ENCODE data around the gene ETDC. TPM values are rescaled to one million over a fixed set of nuclear protein-coding genes. Genes with fewer than 3 reads are reported as not detected.

ETDC gene
- total RNA-seq, 1 experiment from 2014 or later, result not detected

DNA sequence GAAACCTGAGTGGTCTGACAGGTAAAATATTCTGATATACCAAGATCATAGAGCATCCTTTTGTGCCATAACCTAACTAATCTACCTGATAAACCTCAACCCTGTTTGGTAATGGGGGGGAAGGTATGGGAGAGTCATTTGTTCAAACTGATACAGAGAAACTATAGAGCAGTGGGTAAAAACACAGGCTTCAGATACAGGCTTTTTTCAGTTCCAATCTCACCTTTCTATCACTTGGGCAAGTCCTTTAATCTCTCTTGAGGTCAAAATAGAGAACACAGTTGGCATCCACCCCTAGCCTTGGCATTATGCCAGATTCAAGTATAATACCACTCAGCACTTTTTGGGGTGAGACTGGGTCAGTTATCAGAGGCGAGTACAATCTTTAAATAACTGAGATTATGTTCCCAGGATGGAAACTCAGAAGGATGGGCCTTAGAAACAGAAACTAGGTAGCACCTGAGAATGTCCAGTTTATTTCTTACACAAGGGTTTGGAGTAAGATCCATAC is 880 bp upstream of the ETDC start:
- intact Hi-C loops (cut with micrococcal nuclease; ENCODE audit: unreplicated experiment), result no loop called here
- CTCF ChIA-PET, result no interaction called here

DNA sequence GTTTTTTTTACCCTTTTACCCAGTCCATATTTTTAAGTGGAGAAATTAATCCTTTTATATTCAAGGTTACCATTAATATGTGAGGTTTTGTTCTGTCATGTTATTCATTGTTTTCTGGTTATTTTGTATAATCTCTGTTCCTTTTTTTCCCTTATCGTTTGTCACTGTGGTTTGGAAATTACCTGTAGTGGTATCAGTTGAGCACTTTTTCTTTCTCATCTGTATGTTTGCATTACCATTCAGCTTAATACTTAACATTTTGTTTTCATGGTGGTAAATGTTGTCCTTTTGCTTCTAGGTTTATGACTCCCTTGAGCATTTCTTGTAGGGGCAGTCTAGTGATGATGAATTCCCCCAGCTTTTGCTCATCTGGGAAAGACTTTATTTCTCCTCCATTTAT is 6.6 kb downstream of the ETDC start:
- no peak for DNase-seq (ENCODE audit: low read depth, low spot score)
- ChIA-PET POLR2A (no interaction called here), CTCF (interaction anchor here (0.6 kb wide), 1 partner anchor 398 kb away, joined by 3 read pairs; no protein-coding TSS in a partner anchor)
- BruUV-seq (replicated peaks), result no TSS peak
- Histone ChIP-seq H3K9me3 (ENCODE audit: control insufficient read depth, insufficient read depth, low read depth, low read length) (peaks cover 28% of the 10 kb centered on the region; the same call in 1 of the 2 replicates), H3K4me3 (ENCODE audit: low read depth in 2 of 2, low read length in 2 of 2) (no peak overlapping the region), H3K4me1 (ENCODE audit: control insufficient read depth, insufficient read depth, low read length) (no peaks in the 10 kb centered on the region), H3K27ac (ENCODE audit: low read length) (no peak overlapping the region), H3K27me3 (ENCODE audit: control insufficient read depth, insufficient read depth, low read length) (no peaks in the 10 kb centered on the region), H3K36me3 (ENCODE audit: control insufficient read depth, insufficient read depth, low read length) (no peaks in the 10 kb centered on the region)
- in situ Hi-C loops (cut with HindIII; ENCODE audit: low pct_unique_long_range_greater_than_20kb, low sequenced_read_pairs), result no loop called here
- TF ChIP-seq POLR2AphosphoS5 (IDR thresholded peaks at IDR 0.05; ENCODE audit: low read depth, low read length) (no peak), SIN3A (IDR thresholded peaks at IDR 0.05; ENCODE audit: borderline replicate concordance, insufficient read depth, low read depth, low read length) (no peak), TCF7L2 (IDR thresholded peaks at IDR 0.05; ENCODE audit: low read depth, low read length) (no peak)
- TF ChIP-seq, protein P1, sequence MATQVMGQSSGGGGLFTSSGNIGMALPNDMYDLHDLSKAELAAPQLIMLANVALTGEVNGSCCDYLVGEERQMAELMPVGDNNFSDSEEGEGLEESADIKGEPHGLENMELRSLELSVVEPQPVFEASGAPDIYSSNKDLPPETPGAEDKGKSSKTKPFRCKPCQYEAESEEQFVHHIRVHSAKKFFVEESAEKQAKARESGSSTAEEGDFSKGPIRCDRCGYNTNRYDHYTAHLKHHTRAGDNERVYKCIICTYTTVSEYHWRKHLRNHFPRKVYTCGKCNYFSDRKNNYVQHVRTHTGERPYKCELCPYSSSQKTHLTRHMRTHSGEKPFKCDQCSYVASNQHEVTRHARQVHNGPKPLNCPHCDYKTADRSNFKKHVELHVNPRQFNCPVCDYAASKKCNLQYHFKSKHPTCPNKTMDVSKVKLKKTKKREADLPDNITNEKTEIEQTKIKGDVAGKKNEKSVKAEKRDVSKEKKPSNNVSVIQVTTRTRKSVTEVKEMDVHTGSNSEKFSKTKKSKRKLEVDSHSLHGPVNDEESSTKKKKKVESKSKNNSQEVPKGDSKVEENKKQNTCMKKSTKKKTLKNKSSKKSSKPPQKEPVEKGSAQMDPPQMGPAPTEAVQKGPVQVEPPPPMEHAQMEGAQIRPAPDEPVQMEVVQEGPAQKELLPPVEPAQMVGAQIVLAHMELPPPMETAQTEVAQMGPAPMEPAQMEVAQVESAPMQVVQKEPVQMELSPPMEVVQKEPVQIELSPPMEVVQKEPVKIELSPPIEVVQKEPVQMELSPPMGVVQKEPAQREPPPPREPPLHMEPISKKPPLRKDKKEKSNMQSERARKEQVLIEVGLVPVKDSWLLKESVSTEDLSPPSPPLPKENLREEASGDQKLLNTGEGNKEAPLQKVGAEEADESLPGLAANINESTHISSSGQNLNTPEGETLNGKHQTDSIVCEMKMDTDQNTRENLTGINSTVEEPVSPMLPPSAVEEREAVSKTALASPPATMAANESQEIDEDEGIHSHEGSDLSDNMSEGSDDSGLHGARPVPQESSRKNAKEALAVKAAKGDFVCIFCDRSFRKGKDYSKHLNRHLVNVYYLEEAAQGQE (IDR thresholded peaks at IDR 0.05; ENCODE audit: insufficient read depth in 1 of 2, low read depth in 2 of 2, low read length in 1 of 2), result no peak
- TF ChIP-seq, protein P2, sequence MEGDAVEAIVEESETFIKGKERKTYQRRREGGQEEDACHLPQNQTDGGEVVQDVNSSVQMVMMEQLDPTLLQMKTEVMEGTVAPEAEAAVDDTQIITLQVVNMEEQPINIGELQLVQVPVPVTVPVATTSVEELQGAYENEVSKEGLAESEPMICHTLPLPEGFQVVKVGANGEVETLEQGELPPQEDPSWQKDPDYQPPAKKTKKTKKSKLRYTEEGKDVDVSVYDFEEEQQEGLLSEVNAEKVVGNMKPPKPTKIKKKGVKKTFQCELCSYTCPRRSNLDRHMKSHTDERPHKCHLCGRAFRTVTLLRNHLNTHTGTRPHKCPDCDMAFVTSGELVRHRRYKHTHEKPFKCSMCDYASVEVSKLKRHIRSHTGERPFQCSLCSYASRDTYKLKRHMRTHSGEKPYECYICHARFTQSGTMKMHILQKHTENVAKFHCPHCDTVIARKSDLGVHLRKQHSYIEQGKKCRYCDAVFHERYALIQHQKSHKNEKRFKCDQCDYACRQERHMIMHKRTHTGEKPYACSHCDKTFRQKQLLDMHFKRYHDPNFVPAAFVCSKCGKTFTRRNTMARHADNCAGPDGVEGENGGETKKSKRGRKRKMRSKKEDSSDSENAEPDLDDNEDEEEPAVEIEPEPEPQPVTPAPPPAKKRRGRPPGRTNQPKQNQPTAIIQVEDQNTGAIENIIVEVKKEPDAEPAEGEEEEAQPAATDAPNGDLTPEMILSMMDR (IDR thresholded peaks at IDR 0.05), result no peak
- intact Hi-C loops (cut with micrococcal nuclease; ENCODE audit: unreplicated experiment), result no loop called here
- no peak for ATAC-seq

More for the DNA sequence above, 880 bp upstream of the ETDC start:
- no peak overlapping the region for H3K4me3 ChIP-seq (ENCODE audit: low read depth in 2 of 2, low read length in 2 of 2)
- no peaks in the 10 kb centered on the region for H3K9me3 ChIP-seq (ENCODE audit: control insufficient read depth, insufficient read depth, low read depth, low read length)
- TF ChIP-seq SIN3A (IDR thresholded peaks at IDR 0.05; ENCODE audit: borderline replicate concordance, insufficient read depth, low read depth, low read length) (no peak), POLR2AphosphoS5 (IDR thresholded peaks at IDR 0.05; ENCODE audit: low read depth, low read length) (no peak), TCF7L2 (IDR thresholded peaks at IDR 0.05; ENCODE audit: low read depth, low read length) (no peak)
- TF ChIP-seq, protein P1 (IDR thresholded peaks at IDR 0.05; ENCODE audit: insufficient read depth in 1 of 2, low read depth in 2 of 2, low read length in 1 of 2), result no peak
- TF ChIP-seq, protein P2 (IDR thresholded peaks at IDR 0.05), result no peak
- H3K27me3 ChIP-seq (ENCODE audit: control insufficient read depth, insufficient read depth, low read length), result no peaks in the 10 kb centered on the region
- ATAC-seq, result no peak
- DNase-seq (ENCODE audit: low read depth, low spot score), result no peak
- no peaks in the 10 kb centered on the region for H3K36me3 ChIP-seq (ENCODE audit: control insufficient read depth, insufficient read depth, low read length)
- no TSS peak for BruUV-seq (replicated peaks)
- no peaks in the 10 kb centered on the region for H3K4me1 ChIP-seq (ENCODE audit: control insufficient read depth, insufficient read depth, low read length)
- no peak overlapping the region for H3K27ac ChIP-seq (ENCODE audit: low read length)
- POLR2A ChIA-PET, result no interaction called here
- in situ Hi-C loops (cut with HindIII; ENCODE audit: low pct_unique_long_range_greater_than_20kb, low sequenced_read_pairs), result no loop called here
